Measurements from ENCODE around the gene IL17RC. TPM values are rescaled to one million over a fixed set of nuclear protein-coding genes. Genes with fewer than 3 reads are reported as not detected.

The IL17RC gene
- total and polyA plus RNA-seq, 2 of the 8 experiments (the other 6 are each of a cell fraction or from before 2014, with no cell fraction given), result 11.8 to 13.0 TPM

GRCh38 chr3:9886328-9886727 is 30.6 kb upstream of the IL17RC start:
- TF ChIP-seq SIX5 (IDR thresholded peaks at IDR 0.05; ENCODE audit: low read depth, low read length) (no peak), SIN3A (conservative IDR thresholded peaks at IDR 0.05 in 1 of 2, IDR thresholded peaks at IDR 0.05 in 1 of 2; ENCODE audit: low read depth in 1 of 2, low read length in 2 of 2) (no peak), CHD2 (IDR thresholded peaks at IDR 0.05; ENCODE audit: low read length) (no peak), CBX5 (IDR thresholded peaks at IDR 0.05; ENCODE audit: low read depth, low read length) (no peak), PHF8 (conservative IDR thresholded peaks at IDR 0.05; ENCODE audit: low read depth, low read length) (no peak), ASH2L (IDR thresholded peaks at IDR 0.05; ENCODE audit: low read length) (no peak), CEBPB (IDR thresholded peaks at IDR 0.05; ENCODE audit: low read depth, low read length) (no peak), JUN (IDR thresholded peaks at IDR 0.05; ENCODE audit: low read depth, low read length) (no peak), SP4 (IDR thresholded peaks at IDR 0.05; ENCODE audit: low read length) (no peak), KDM1A (IDR thresholded peaks at IDR 0.05; ENCODE audit: borderline replicate concordance, low read length) (no peak), BRCA1 (IDR thresholded peaks at IDR 0.05; ENCODE audit: low read depth, low read length) (no peak), SRF (IDR thresholded peaks at IDR 0.05; ENCODE audit: low read depth, low read length) (no peak), TCF12 (IDR thresholded peaks at IDR 0.05; ENCODE audit: low read depth, low read length) (no peak), E2F6 (IDR thresholded peaks at IDR 0.05) (no peak), RNF2 (IDR thresholded peaks at IDR 0.05; ENCODE audit: borderline replicate concordance, low read depth, low read length, missing control alignments, poor library complexity, severe bottlenecking) (no peak), HDAC6 (IDR thresholded peaks at IDR 0.05; ENCODE audit: low read depth, low read length) (no peak)
- H2AK5ac ChIP-seq (ENCODE audit: low read depth, low read length), result no peak overlapping the region
- FAIRE-seq (no peak), DNase-seq (ENCODE audit: low read depth in 1 of 2, low spot score in 2 of 2) (no peak)
- H4K5ac ChIP-seq (ENCODE audit: insufficient read length, low read depth, low read length), result no peak overlapping the region
- H3K4me2 ChIP-seq (ENCODE audit: insufficient read depth in 1 of 2, low read depth in 2 of 2, low read length in 2 of 2), result no peak overlapping the region
- H3K14ac ChIP-seq (ENCODE audit: insufficient read length), result no peak overlapping the region
- H3K56ac ChIP-seq (replicated peaks; ENCODE audit: insufficient read length, low read depth, low read length), result no peak overlapping the region
- ChIA-PET POLR2A (ENCODE audit: partially characterized antibody) (no interaction called here), CTCF (ENCODE audit: partially characterized antibody) (interaction anchor here (0.6 to 1.5 kb wide), 5 partner anchors 45 to 164 kb away, joined by 3 to 4 read pairs (median 3); no protein-coding TSS in a partner anchor)
- no peak overlapping the region for H4K8ac ChIP-seq (ENCODE audit: extremely low read depth, insufficient read depth, low read length)
- no peaks in the 10 kb centered on the region for H3K36me3 ChIP-seq (ENCODE audit: control insufficient read depth in 2 of 4, insufficient read depth in 4 of 4, low read length in 3 of 4)
- H3K9ac ChIP-seq (replicated peaks in 1 of 4; ENCODE audit: extremely low read depth in 1 of 4, low read depth in 3 of 4, low read length in 3 of 4), result no peak overlapping the region
- no peaks in the 10 kb centered on the region for H3K79me1 ChIP-seq (ENCODE audit: low read depth, low read length)
- no peak overlapping the region for H2BK12ac ChIP-seq (ENCODE audit: low read depth, low read length)
- no peak overlapping the region for H2BK5ac ChIP-seq (ENCODE audit: low read depth, low read length)
- no peaks in the 10 kb centered on the region for H3K27me3 ChIP-seq (replicated peaks in 1 of 4; ENCODE audit: control insufficient read depth in 3 of 4, extremely low read depth in 1 of 4, insufficient read depth in 3 of 4, low read length in 3 of 4)
- H3K27ac ChIP-seq (ENCODE audit: low read depth, low read length), result no peak overlapping the region
- no peak overlapping the region for H3K23ac ChIP-seq (ENCODE audit: insufficient read length)
- H2BK20ac ChIP-seq (ENCODE audit: low read length), result no peak overlapping the region
- no peak overlapping the region for H3K18ac ChIP-seq (ENCODE audit: extremely low read depth, low read length)
- H3K9me3 ChIP-seq (ENCODE audit: insufficient read depth in 2 of 2, low read depth in 1 of 2, low read length in 1 of 2), result no peaks in the 10 kb centered on the region
- no peak overlapping the region for H3K4ac ChIP-seq (replicated peaks; ENCODE audit: insufficient read length, low read depth, low read length)
- H3K4me1 ChIP-seq (replicated peaks in 1 of 4; ENCODE audit: control insufficient read depth in 3 of 4, insufficient read depth in 4 of 4, low read length in 3 of 4), result no peaks in the 10 kb centered on the region; a peak in 1 of 7 replicates
- no peak overlapping the region for H2BK120ac ChIP-seq (replicated peaks; ENCODE audit: low read depth, low read length)
- H3K23me2 ChIP-seq (ENCODE audit: low read depth, low read length), result 0 out of 2 replicates have a peak, but pooled peaks cover 2% of the 10 kb centered on the region
- H2BK15ac ChIP-seq (ENCODE audit: low read length), result no peak overlapping the region
- H3K79me2 ChIP-seq (ENCODE audit: control insufficient read depth in 1 of 2, insufficient read depth in 2 of 2, low read length in 2 of 2), result peaks cover 0 to 9% of the 10 kb centered on the region in 2 experiments; a peak in 2 of 4 replicates
- no peak overlapping the region for H4K91ac ChIP-seq (replicated peaks; ENCODE audit: insufficient read length, low read length)
- H3K4me3 ChIP-seq (ENCODE audit: extremely low read depth in 1 of 4, insufficient read depth in 2 of 4, low read depth in 3 of 4, low read length in 4 of 4), result no peak overlapping the region
- peaks cover 0 to 1% of the 10 kb centered on the region in 2 experiments for H4K20me1 ChIP-seq (replicated peaks in 1 of 2; ENCODE audit: control insufficient read depth in 1 of 2, insufficient read depth in 2 of 2, low read length in 2 of 2)
- no peak overlapping the region for H2AFZ ChIP-seq (ENCODE audit: low read length)
